ENCODE data around the gene OR6X1. TPM values are rescaled to one million over a fixed set of nuclear protein-coding genes. Genes with fewer than 3 reads are reported as not detected.
"Not testable (repeated sequence)": the region's sequence is repeated elsewhere in the genome, so short reads cannot be mapped to it uniquely, and the experiment has no call there.

Gene OR6X1
- total RNA-seq, 3 donors from 2014 or later: not detected

- no peak overlapping the region for H3K27ac ChIP-seq
- no peak for DNase-seq (ENCODE audit: low spot score in 2 of 2)
- H3K4me1 ChIP-seq: no peaks in the 10 kb centered on the region
- no peaks in the 10 kb centered on the region for H3K9me3 ChIP-seq
- no peaks in the 10 kb centered on the region for H3K27me3 ChIP-seq
- no peak for TF ChIP-seq POLR2AphosphoS5 (IDR thresholded peaks at IDR 0.05)
- TF ChIP-seq POLR2A (IDR thresholded peaks at IDR 0.05): no peak
- no peak for TF ChIP-seq CTCF (IDR thresholded peaks at IDR 0.05)
- H3K36me3 ChIP-seq: no peaks in the 10 kb centered on the region
- no peak overlapping the region for H3K4me3 ChIP-seq
- intact Hi-C loops (cut with DNase I; ENCODE audit: low total_unique reads): no loop called here
These were observed 34.9 kb downstream of the OR6X1 start for GRCh38 chr11:123719452-123719851.

GRCh38 chr11:123718469-123718868 is 35.8 kb downstream of the OR6X1 start:
- Histone ChIP-seq H3K27ac (no peak overlapping the region), H3K9me3 (no peaks in the 10 kb centered on the region), H3K4me3 (no peak overlapping the region), H3K27me3 (no peaks in the 10 kb centered on the region), H3K36me3 (no peaks in the 10 kb centered on the region), H3K4me1 (no peaks in the 10 kb centered on the region)
- intact Hi-C loops (cut with DNase I; ENCODE audit: low total_unique reads): no loop called here
- DNase-seq (ENCODE audit: low spot score in 2 of 2): no peak
- TF ChIP-seq POLR2A (IDR thresholded peaks at IDR 0.05) (no peak), POLR2AphosphoS5 (IDR thresholded peaks at IDR 0.05) (no peak)

- intact Hi-C loops (cut with DNase I; ENCODE audit: low total_unique reads): no loop called here
- H3K27me3 ChIP-seq: no peaks in the 10 kb centered on the region
- no peaks in the 10 kb centered on the region for H3K4me1 ChIP-seq
- H3K4me3 ChIP-seq: no peak overlapping the region
- TF ChIP-seq POLR2A (IDR thresholded peaks at IDR 0.05): no peak
- no peak for TF ChIP-seq CTCF (IDR thresholded peaks at IDR 0.05)
- TF ChIP-seq POLR2AphosphoS5 (IDR thresholded peaks at IDR 0.05): no peak
- no peak overlapping the region for H3K27ac ChIP-seq
- H3K9me3 ChIP-seq: no peaks in the 10 kb centered on the region
- no peaks in the 10 kb centered on the region for H3K36me3 ChIP-seq
- no peak for DNase-seq (ENCODE audit: low spot score in 2 of 2)
These were observed 36.3 kb downstream of the OR6X1 start for GRCh38 chr11:123718063-123718462.

GRCh38 chr11:123712627-123713026 is 41.7 kb downstream of the OR6X1 start:
- H3K27me3 ChIP-seq; H3K4me3 ChIP-seq; H3K36me3 ChIP-seq; DNase-seq (ENCODE audit: low spot score in 2 of 2); H3K9me3 ChIP-seq; intact Hi-C loops (cut with DNase I; ENCODE audit: low total_unique reads); H3K27ac ChIP-seq; H3K4me1 ChIP-seq: not testable (repeated sequence)

DNA sequence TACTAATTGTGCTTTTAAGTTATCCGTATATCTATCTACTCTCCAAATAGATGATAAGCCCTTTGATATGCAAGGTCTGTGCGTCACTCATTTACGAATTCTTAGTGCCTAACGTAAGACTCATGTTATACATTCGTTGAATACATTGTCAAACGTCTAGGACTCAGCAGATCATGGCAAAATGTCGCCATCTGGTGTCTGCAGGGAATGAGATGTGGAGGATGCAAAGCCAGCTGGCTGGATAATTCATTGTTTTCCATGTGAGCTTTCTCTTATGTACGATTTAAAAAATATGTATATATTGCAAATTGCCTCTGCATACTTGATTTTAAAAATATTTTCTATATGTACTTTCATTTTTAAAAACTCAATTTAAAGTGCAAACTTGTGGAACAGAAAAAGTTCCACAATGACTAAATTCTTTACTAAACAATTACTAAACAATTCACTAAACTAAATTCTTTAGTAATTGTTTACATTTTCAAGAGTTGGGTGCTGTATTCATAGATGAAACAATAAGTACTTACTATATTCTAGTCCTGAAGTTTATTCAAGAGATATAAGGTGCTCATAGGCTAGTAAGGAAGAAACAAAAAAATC is 46.6 kb downstream of the OR6X1 start:
- H3K9me3 ChIP-seq: no peaks in the 10 kb centered on the region
- H3K36me3 ChIP-seq: no peaks in the 10 kb centered on the region
- H3K27ac ChIP-seq: no peak overlapping the region
- peaks cover 0 to 6% of the 10 kb centered on the region in 2 donors for H3K27me3 ChIP-seq
- intact Hi-C loops (cut with DNase I; ENCODE audit: low total_unique reads): loop anchor here (5.0 kb wide), 1 partner anchor 1090 kb away; no protein-coding TSS in a partner anchor
- no peaks in the 10 kb centered on the region for H3K4me1 ChIP-seq
- peak in 2 of 3 donors; percentile 55 to 56 for TF ChIP-seq CTCF (IDR thresholded peaks at IDR 0.05)
- no peak for TF ChIP-seq POLR2A (IDR thresholded peaks at IDR 0.05)
- TF ChIP-seq POLR2AphosphoS5 (IDR thresholded peaks at IDR 0.05): no peak
- DNase-seq (ENCODE audit: low spot score in 2 of 2): peak in 1 of 2 donors; percentile 32
- H3K4me3 ChIP-seq: no peak overlapping the region

GRCh38 chr11:123707206-123707605 is 47.1 kb downstream of the OR6X1 start:
- H3K36me3 ChIP-seq: no peaks in the 10 kb centered on the region
- H3K4me1 ChIP-seq: no peaks in the 10 kb centered on the region
- H3K9me3 ChIP-seq: no peaks in the 10 kb centered on the region
- TF ChIP-seq POLR2AphosphoS5 (IDR thresholded peaks at IDR 0.05) (no peak), CTCF (IDR thresholded peaks at IDR 0.05) (no peak), POLR2A (IDR thresholded peaks at IDR 0.05) (no peak)
- intact Hi-C loops (cut with DNase I; ENCODE audit: low total_unique reads): loop anchor here (5.0 kb wide), 1 partner anchor 1090 kb away; no protein-coding TSS in a partner anchor
- H3K27me3 ChIP-seq: peaks cover 0 to 6% of the 10 kb centered on the region in 2 donors
- DNase-seq (ENCODE audit: low spot score in 2 of 2): no peak
- H3K27ac ChIP-seq: no peak overlapping the region
- no peak overlapping the region for H3K4me3 ChIP-seq

Measured in breast epithelium (tissue), 4 donors.